Keratinocyte (primary cell): ENCODE measurements around the gene AMIGO2. TPM values are rescaled to one million over a fixed set of nuclear protein-coding genes. Genes with fewer than 3 reads are reported as not detected.

Experiments used
- DNase-seq: peaks from one replicate; pipeline ENCODE4 v3.0.0-alpha.2; 2011; ENCODE audit warnings: low read depth, missing footprints, low spot score
- FAIRE-seq: peaks from 2 replicates; lab custom pipeline; 2011; peaks lifted over from hg19 to GRCh38; lab: Jason Lieb, UNC
- H2AFZ ChIP-seq: 2 replicates; pipeline ENCODE4 v1.6.0; 2012; ENCODE audit warnings: low read length, control low read depth, inconsistent platforms; ENCODE audit not compliant: control insufficient read depth
- H3K27ac ChIP-seq: 2 replicates; pipeline ENCODE4 v1.5.1; 2011; ENCODE audit warnings: low read length; ENCODE audit not compliant: control insufficient read depth, insufficient read depth
- H3K27me3 ChIP-seq: 3 replicates; pipeline ENCODE4 v1.6.0; 2011; ENCODE audit warnings: low read length; ENCODE audit not compliant: control insufficient read depth, insufficient read depth; ENCODE audit errors: extremely low read depth
- H3K36me3 ChIP-seq, 2 experiments: 2 replicates in 1 of 2; 3 replicates in 1 of 2; pipeline ENCODE4 v1.5.1; 2011; ENCODE audit warnings: low read length in 2 of 2, mild to moderate bottlenecking in 1 of 2; ENCODE audit not compliant: control insufficient read depth in 2 of 2, insufficient read depth in 2 of 2; ENCODE audit errors: extremely low read depth in 1 of 2
- H3K4me1 ChIP-seq: 3 replicates; pipeline ENCODE4 v1.5.1; 2011; ENCODE audit warnings: low read length; ENCODE audit not compliant: control insufficient read depth, insufficient read depth; ENCODE audit errors: extremely low read depth
- H3K4me2 ChIP-seq: 3 replicates; pipeline ENCODE4 v1.6.0; 2011; ENCODE audit warnings: low read depth, low read length; ENCODE audit not compliant: control insufficient read depth, insufficient read depth; ENCODE audit errors: extremely low read depth
- H3K4me3 ChIP-seq, 3 experiments: fragments of 200-600 bp in 1 of 3; sonication (generic) in 1 of 3; 2 replicates in 2 of 3; 3 replicates in 1 of 3; pipeline ENCODE4 v1.5.1; 2011 to 2016; ENCODE audit warnings: low read length in 3 of 3, mild to moderate bottlenecking in 3 of 3, control low read depth in 2 of 3, inconsistent platforms in 1 of 3, low read depth in 1 of 3, mixed read lengths in 1 of 3, mixed run types in 1 of 3, moderate library complexity in 1 of 3; ENCODE audit not compliant: control insufficient read depth in 2 of 3, insufficient read depth in 2 of 3; ENCODE audit errors: extremely low read depth in 1 of 3
- H3K79me2 ChIP-seq: 2 replicates; pipeline ENCODE4 v1.6.0; 2012; ENCODE audit warnings: low read length; ENCODE audit not compliant: control insufficient read depth, insufficient read depth
- H3K9ac ChIP-seq: 3 replicates; pipeline ENCODE4 v1.6.0; 2011; ENCODE audit warnings: low read length; ENCODE audit not compliant: control insufficient read depth, insufficient read depth; ENCODE audit errors: extremely low read depth
- H3K9me1 ChIP-seq: 3 replicates; pipeline ENCODE4 v1.6.0; 2011; ENCODE audit warnings: low read length; ENCODE audit not compliant: control insufficient read depth, insufficient read depth; ENCODE audit errors: extremely low read depth
- H3K9me3 ChIP-seq: 2 replicates; pipeline ENCODE4 v1.5.1; 2012; ENCODE audit warnings: low read depth, low read length; ENCODE audit not compliant: control insufficient read depth
- H4K20me1 ChIP-seq: 3 replicates; pipeline ENCODE4 v1.6.0; 2011; ENCODE audit warnings: low read length; ENCODE audit not compliant: control insufficient read depth, insufficient read depth; ENCODE audit errors: extremely low read depth
- CTCF ChIP-seq, 3 experiments: IDR thresholded peaks in 1 of 3; conservative IDR thresholded peaks in 1 of 3; optimal IDR thresholded peaks in 1 of 3; 2 replicates in 2 of 3; 3 replicates in 1 of 3; pipeline versions ENCODE3 to v1.5.1; 2011; ENCODE audit warnings: low read length in 3 of 3, mild to moderate bottlenecking in 3 of 3, moderate library complexity in 2 of 3, control low read depth in 1 of 3, inconsistent platforms in 1 of 3; ENCODE audit not compliant: insufficient read depth in 2 of 3; ENCODE audit errors: extremely low read depth in 1 of 3
- EZH2 ChIP-seq: IDR thresholded peaks from one replicate; pipeline ENCODE4 v1.6.1; 2012; ENCODE audit warnings: inconsistent platforms, mild to moderate bottlenecking, low read length, moderate library complexity
- dilution Hi-C: fragments of 300-500 bp; cut with MboI; formaldehyde crosslinking; loops from one replicate; pipeline ENCODE4 v1.7.0; 2020; ENCODE audit warnings: low sequenced_read_pairs; ENCODE audit not compliant: extremely low pct_ligation_motif_present
- polyA plus RNA-seq, 5 experiments: library from polyadenylated mRNA; depleted of rRNA in 3 of 5; stranded (reverse) in 3 of 5; stranded (forward) in 1 of 5; unstranded in 1 of 5; fragments of >200 nt; gene quantifications; 1 replicate in 1 of 5; 2 replicates in 3 of 5; 3 replicates in 1 of 5; pipeline versions ENCODE4 v1.2.1 to v1.2.3, GENCODE V29; 2011 to 2012; ENCODE audit warnings: missing spikeins in 2 of 5, low read depth in 1 of 5, low replicate concordance in 1 of 5

AMIGO2 gene
- polyA plus RNA-seq, 1 donor (not counting 4 experiments of a cell fraction or from before 2014, with no cell fraction given), result 71.3 TPM

- Histone ChIP-seq H3K9me1 (no peaks in the 10 kb centered on the region), H3K9ac (no peak overlapping the region), H4K20me1 (no peaks in the 10 kb centered on the region), H3K27me3 (no peaks in the 10 kb centered on the region), H3K79me2 (no peaks in the 10 kb centered on the region), H2AFZ (no peak overlapping the region), H3K4me1 (peaks cover 22% of the 10 kb centered on the region), H3K27ac (no peak overlapping the region), H3K4me2 (no peak overlapping the region), H3K9me3 (no peaks in the 10 kb centered on the region), H3K4me3 (no peak overlapping the region), H3K36me3 (no peaks in the 10 kb centered on the region)
- FAIRE-seq (no peak), DNase-seq (no peak)
- TF ChIP-seq EZH2 (no peak), CTCF (optimal IDR thresholded peaks at IDR 0.05 in 1 of 3, IDR thresholded peaks at IDR 0.05 in 1 of 3, conservative IDR thresholded peaks at IDR 0.05 in 1 of 3; ENCODE audit: extremely low read depth in 1 of 3, insufficient read depth in 2 of 3, low read length in 3 of 3) (no peak)
- dilution Hi-C loops, result no loop called here
Measured at GRCh38 chr12:47035484-47035883, 44.3 kb downstream of the AMIGO2 start.

DNA sequence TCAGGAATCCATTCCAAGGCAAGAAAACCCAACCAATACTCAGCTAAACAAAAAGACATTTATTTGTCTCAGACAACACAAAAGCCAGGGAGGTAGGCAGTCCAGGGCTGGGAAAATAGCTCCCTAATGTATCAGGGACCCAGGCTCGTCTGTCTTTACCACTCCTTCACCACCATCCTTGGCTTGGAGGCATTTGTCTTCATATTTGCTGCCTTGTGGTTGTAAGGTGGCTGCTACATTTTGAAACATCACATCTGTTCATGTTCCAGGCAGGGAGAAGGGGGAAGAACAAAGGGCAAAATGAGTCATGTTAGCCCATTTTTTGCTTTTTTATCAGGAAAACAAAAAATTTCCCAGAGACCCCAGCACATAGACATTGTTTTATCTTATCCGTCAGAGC, 45.1 kb downstream of the AMIGO2 start:
- H3K4me3 ChIP-seq, result no peak overlapping the region
- no peak overlapping the region for H3K9ac ChIP-seq
- dilution Hi-C loops, result no loop called here
- H4K20me1 ChIP-seq, result no peaks in the 10 kb centered on the region
- H3K4me2 ChIP-seq, result peak overlapping the region; percentile 25
- no peak overlapping the region for H2AFZ ChIP-seq
- no peaks in the 10 kb centered on the region for H3K79me2 ChIP-seq
- TF ChIP-seq EZH2 (no peak), CTCF (optimal IDR thresholded peaks at IDR 0.05 in 1 of 3, IDR thresholded peaks at IDR 0.05 in 1 of 3, conservative IDR thresholded peaks at IDR 0.05 in 1 of 3; ENCODE audit: extremely low read depth in 1 of 3, insufficient read depth in 2 of 3, low read length in 3 of 3) (no peak)
- no peaks in the 10 kb centered on the region for H3K9me3 ChIP-seq
- no peaks in the 10 kb centered on the region for H3K27me3 ChIP-seq
- H3K4me1 ChIP-seq, result peaks cover 22% of the 10 kb centered on the region
- H3K36me3 ChIP-seq, result no peaks in the 10 kb centered on the region
- H3K9me1 ChIP-seq, result no peaks in the 10 kb centered on the region
- peak overlapping the region; percentile 36 for H3K27ac ChIP-seq
- FAIRE-seq (peak; percentile 5), DNase-seq (no peak)
